HEK293T (cell line): ENCODE results near the gene RHBDD1.

Experiments
- BHLHE40 ChIP-seq: fragments of 450-650 bp; IDR thresholded peaks from 2 replicates; pipeline ENCODE4 v1.6.1; 2016; ENCODE audit warnings: mild to moderate bottlenecking, moderate library complexity, borderline replicate concordance
- ELF4 ChIP-seq: fragments of 450-650 bp; IDR thresholded peaks from 2 replicates; pipeline ENCODE4 v1.6.1; 2017; ENCODE audit warnings: antibody characterized with exemption
- FOXA1 ChIP-seq: fragments of 450-650 bp; IDR thresholded peaks from 2 replicates; pipeline ENCODE4 v1.6.1; 2016; ENCODE audit warnings: mild to moderate bottlenecking
- FOXK2 ChIP-seq: fragments of 450-650 bp; IDR thresholded peaks from 2 replicates; pipeline ENCODE4 v1.6.1; 2016; ENCODE audit warnings: mild to moderate bottlenecking
- HDGF ChIP-seq: fragments of 450-650 bp; IDR thresholded peaks from 2 replicates; pipeline ENCODE4 v1.6.1; 2017; ENCODE audit warnings: antibody characterized with exemption, borderline replicate concordance
- SP1 ChIP-seq: fragments of 450-650 bp; IDR thresholded peaks from 2 replicates; pipeline ENCODE4 v1.6.1; 2017
- SUZ12 ChIP-seq: fragments of 450-650 bp; IDR thresholded peaks from 2 replicates; pipeline ENCODE4 v1.6.1; 2016; ENCODE audit warnings: mild to moderate bottlenecking
- TARDBP ChIP-seq: fragments of 450-650 bp; IDR thresholded peaks from 2 replicates; pipeline ENCODE4 v1.6.1; 2016
- ZNF384 ChIP-seq: fragments of 450-650 bp; IDR thresholded peaks from 2 replicates; pipeline ENCODE4 v1.6.1; 2016
- TF ChIP-seq, protein P1 (sequence below): fragments of 450-650 bp; IDR thresholded peaks from 2 replicates; pipeline ENCODE4 v1.6.1; 2016

DNA sequence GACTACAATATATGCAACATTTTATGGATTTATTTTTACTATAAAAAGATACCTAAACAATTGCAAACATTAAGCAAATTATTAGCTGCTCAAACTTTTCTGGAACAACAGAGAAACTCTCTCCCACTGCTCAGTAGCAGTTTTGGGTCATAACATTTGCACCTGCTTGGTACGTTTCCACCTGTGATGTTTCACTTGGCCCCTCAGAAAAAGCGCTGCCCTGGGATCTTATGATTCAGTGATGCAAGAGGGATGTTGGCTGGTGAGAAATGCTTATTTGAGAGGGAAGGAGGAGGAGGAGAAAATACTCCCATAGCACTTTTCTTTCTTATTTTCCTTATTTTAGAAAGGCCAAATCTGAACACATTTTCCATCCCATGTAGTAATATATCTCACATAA lies 45.4 kb upstream of the RHBDD1 start:
- TF ChIP-seq SP1 (no peak), TARDBP (no peak), FOXK2 (no peak), SUZ12 (no peak), ELF4 (no peak), FOXA1 (no peak), ZNF384 (no peak), HDGF (no peak), BHLHE40 (no peak)
- TF ChIP-seq, protein P1, sequence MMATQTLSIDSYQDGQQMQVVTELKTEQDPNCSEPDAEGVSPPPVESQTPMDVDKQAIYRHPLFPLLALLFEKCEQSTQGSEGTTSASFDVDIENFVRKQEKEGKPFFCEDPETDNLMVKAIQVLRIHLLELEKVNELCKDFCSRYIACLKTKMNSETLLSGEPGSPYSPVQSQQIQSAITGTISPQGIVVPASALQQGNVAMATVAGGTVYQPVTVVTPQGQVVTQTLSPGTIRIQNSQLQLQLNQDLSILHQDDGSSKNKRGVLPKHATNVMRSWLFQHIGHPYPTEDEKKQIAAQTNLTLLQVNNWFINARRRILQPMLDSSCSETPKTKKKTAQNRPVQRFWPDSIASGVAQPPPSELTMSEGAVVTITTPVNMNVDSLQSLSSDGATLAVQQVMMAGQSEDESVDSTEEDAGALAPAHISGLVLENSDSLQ, result no peak
